ENCODE results near the gene PARD3.
A peak's percentile ranks its signal among the peaks of the same experiment; 100 is the strongest.

- TF ChIP-seq USF1 (IDR thresholded peaks at IDR 0.05; ENCODE audit: borderline replicate concordance, extremely low read length, insufficient read depth, low read depth, low read length) (no peak), POU2F2 (IDR thresholded peaks at IDR 0.05; ENCODE audit: borderline replicate concordance, low read depth, low read length) (no peak), POLR2AphosphoS5 (IDR thresholded peaks at IDR 0.05; ENCODE audit: low read length) (no peak), CTCF (IDR thresholded peaks at IDR 0.05 in 2 of 3, conservative IDR thresholded peaks at IDR 0.05 in 1 of 3; ENCODE audit: control insufficient read depth in 2 of 3, extremely low read depth in 1 of 3, insufficient read depth in 1 of 3, low read depth in 3 of 3, low read length in 3 of 3) (no peak), CREM (IDR thresholded peaks at IDR 0.05; ENCODE audit: low read depth) (peak; percentile 73), HCFC1 (IDR thresholded peaks at IDR 0.05; ENCODE audit: low read length) (no peak), TAF1 (IDR thresholded peaks at IDR 0.05; ENCODE audit: borderline replicate concordance, low read depth, low read length) (no peak), E2F4 (IDR thresholded peaks at IDR 0.05; ENCODE audit: low read depth, low read length) (no peak)
These were observed 34.2 kb downstream of the PARD3 start for GRCh38 chr10:34780818-34781380.

Data from GM12878 (cell line).